NK-92 treated with Interleukin-12 subunit alpha and Interleukin-12 subunit beta, amount 100 ng/mL, for 24 hours (cell line): ENCODE measurements around the gene ELN.
"Not testable (repeated sequence)": the region's sequence is repeated elsewhere in the genome, so short reads cannot be mapped to it uniquely, and the experiment has no call there.

Experiments used
- DNase-seq: peaks from one replicate; lab custom pipeline; 2025; lab: John Stamatoyannopoulos, UW

Gene ELN

DNA sequence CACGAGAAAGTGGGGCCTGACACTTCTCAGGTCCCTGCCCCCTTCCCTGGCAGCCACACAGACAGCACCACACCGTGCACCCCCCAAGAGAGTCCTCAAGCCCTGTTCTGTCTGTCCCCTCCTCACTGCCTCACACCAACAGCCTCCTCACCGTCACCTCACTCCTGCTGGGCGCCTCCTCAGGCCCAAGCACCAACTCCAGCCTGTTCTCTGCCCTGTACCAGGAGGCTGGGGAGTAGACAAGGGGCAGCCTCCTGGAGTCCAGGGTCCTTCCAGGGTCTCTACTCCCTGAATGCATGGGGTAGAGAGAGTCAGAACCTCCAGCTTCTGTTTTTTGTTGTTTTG is 26.9 kb upstream of the ELN start:
- no peak for DNase-seq

DNA sequence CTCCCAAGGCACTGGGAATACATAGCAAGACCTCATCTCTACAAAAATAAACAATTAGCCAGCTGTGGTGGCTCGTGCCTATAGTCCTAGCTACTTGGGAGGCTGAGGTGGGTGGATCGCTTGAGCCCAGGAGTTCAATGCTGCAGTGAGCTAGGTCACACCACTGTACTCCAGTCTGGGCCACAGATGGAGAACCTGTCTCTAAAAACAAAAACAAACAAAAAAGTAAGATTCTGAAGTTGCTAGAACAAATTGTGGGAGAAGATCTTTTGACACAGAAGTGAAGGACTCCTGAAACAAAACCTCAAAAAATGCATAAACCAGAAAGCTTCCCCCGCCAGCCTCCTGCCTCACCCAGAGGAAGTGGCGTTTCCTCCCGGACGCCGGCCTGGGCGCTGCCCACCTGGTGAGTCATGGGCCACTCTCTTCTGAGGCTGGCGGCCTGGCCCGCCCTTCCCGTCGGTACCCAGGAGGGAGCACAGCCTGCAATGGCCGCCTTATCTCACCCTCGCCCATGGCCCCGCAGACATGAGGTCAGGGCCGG is 25.4 kb upstream of the ELN start:
- peak; percentile 43 for DNase-seq

DNA sequence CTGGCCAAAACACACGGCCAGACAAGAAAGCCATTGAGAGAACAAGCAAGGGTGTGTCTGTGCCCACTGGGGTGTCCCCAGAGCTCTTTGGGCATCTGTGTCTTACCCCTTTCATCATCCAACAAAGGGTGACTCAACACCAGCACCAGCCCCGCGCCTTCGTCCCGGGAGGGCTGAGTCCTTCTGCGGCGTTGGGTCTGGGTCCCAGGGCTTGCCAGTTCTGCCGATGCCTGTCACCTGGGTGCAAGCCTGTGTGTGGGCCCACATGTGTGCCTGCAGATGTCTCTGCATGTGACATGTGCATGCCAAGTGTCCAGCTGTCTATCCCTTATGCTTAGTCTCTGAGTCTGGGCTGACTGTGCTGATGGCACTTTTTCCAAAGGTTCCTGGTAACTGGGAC is 24.4 kb upstream of the ELN start:
- DNase-seq: no peak

DNA sequence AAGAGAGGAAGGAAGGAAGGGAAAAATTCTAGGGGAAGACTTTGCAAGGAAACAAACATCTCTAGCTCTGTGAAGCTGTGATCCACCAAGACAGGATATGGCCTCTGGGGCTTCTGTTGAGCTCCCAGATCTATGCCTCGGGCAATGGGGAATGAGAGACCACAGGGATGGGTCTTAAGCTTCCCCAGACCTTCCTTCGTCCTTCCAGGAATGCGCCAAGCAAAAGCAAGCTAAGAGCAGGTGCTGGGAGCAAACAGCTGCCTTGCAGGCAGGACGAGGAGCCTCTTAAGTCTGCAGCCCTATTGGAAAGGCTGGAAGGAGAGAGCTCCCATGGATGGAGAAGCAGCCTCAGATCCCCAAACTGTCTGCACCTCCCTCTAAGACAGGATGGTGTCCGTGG is 21.9 kb upstream of the ELN start:
- DNase-seq: no peak

DNA sequence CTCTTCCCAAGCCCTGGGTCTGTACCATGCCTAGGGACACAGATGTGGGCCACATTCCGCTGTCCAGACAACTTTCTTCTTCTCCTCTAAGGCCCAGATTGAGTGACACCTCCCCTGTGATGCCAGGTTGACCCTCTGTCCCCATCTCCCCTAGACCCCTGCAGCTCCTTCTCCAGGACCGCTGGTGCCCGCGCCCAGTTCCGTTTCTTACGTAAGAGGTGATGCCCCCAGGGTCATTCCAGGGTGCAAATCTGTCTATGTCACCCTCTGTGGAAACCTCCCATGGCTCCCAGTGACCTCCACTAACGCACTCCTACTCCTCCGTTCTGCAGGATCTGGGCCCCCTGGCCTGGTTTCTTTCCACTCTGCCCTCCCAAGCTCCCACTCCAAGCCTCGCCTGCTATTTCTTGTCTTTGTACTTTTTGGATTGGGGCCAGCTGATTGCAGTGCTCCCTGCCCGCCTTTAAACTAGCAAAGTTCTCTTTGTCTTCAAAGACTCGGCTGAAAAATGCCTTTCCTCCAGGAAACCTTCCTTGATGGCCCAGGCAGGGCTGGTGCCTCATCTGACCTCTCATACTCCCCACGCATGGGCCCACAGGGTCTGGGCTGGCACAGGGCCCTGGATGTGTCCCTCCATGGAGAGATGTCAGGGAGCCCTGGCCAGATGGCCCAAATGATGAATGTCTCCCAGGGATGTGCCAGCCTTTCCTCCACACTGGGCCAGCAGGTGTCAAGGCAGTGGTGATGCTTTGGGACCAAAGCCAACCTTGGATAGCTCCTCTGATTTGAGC is 21.3 kb upstream of the ELN start:
- DNase-seq: no peak

DNA sequence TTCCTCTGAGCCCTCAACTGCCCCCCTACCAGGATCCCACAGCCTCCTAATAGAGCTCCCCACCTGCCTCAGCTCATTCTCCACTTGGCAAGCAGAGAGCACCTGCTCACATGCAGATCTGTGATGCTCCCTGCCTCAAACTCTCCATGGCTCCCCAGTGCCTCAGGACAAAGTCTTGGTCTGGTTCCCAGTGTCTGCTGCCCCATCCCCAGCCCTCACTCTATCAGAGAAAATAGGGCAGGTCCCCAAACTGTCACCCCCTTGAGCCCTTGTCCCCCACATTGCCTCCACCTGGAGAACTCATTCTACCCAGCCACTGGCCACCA is 20.8 kb upstream of the ELN start:
- DNase-seq: no peak

DNA sequence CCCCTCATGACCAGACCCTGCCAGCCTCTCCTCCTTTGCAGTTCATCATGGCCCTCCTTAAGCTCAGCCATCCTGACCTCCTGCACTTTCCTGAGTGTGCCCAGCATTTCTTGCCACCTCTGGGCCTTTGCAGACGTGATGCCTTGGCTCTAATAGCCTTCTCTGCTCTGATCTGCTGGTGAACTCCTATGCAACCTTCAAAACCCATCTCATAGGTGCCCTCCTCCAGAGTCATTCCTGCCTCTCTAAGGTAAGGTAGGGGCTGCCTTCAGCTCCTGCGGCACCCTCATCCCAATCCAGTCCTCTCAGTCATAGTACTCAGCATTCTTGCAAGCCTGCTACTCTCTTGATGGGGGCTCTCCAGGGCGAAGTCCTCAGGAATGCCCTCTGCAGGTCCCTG is 19.3 kb upstream of the ELN start:
- DNase-seq: no peak

DNA sequence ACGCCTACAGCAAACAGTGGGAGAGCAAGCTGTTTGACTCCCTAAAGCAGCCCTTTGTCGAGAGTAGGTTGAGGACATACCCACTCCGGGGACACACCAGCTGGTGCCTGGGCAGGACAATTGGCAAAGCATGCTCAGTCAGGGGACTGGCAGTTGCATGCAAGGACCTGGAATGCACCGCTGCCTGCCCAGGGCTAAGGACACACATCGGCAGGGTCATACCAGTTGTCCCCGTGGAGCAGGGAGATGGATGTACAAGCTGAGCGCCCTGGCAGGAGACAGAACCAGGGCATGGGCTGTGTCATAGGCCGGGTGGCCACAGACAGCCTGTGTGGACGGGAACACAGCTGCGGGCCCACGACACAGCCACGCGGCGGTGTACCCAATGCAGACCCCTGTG is 18.3 kb upstream of the ELN start:
- DNase-seq: no peak

DNA sequence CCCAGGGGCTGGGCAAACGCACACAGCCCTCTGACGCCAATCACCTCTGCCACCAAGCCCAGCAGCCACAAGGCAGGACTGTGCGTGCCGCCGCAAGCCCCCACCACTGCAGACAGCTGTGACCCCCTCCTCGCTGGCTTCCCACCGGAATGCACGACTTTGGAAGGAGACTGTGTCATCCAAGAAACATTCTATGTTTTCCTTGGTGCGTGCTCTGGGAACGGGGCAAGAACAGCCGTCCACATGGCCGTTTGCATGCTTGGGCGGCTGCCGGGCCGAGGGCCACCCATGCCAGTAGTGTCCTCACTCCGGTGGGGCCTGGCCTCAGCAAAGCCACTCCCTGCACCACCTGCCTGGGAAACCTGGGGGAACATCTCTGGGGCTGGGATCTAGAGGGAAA is 17.6 kb upstream of the ELN start:
- no peak for DNase-seq

DNA sequence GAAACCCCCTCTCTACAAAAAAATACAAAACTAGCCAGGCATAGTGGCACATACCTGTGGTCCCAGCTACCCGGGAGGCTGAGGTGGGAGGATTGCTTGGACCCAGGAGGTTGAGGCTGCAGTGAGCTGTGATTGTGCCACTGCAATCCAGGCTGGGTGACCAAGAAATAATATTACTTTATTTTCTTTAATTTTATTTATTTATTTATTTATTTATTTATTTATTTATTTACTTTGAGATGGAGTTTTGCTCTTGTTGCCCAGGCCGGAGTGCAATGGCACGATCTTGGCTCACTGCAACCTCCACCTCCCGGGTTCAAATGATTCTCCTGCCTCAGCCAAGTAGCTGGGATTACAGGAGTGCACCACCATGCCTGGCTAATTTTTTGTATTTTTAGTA is 16.6 kb upstream of the ELN start:
- not testable (repeated sequence) for DNase-seq

DNA sequence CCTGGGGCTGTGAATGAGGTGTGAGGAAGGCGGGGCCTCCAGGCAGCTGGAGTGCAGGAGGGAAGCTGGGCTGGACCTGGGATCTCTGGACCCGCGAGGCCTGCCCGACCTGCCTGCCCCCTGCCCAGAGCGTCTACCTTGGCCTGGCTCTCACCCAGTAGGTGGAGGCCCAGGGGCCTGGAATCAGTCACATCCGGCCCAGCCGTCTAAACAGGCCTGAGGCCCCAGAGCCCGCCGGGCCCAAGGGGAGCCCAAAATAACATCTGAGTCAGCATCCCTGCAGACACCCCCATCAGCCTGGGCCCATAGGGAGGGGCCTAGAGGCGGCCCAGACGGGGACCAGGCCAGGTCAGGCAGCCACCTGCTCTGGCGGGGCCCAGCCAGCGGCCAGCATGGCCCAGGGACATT is 15.1 kb upstream of the ELN start:
- DNase-seq: no peak

DNA sequence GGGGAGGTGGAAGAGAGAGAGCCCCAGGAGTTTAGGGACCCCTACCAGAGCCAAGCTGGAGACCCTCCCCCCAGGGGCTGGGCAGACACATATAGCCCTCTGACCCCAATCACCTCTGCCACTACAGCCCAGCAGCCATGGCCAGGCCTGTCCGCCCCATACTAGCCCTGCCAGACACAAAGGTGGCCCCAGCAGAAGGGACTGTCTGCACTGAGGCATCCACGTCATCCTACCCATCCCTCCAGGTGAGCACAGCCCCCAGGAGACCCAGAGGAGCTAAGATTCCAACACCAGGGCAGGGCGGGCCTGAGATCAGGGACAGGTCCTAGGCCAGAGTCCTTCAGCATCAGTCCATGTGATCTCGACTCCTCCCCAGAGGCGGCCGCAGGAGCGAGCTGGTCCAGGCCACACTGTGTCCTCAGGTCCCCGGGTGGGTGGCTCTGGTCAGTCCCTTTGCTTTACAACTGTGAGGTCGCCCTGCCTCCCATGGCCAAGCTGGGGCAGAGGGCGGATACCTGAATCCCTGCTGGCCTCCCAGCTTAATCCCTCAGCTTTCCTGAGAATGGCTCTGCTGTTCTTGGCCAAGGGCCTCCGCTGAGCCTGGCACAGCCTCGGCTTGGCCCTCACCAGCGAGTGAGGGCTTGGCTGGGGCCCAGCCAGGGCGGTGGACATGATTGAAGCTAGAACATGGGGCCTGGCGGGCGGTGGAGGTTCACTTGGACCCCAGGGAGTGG is 14.3 kb upstream of the ELN start:
- DNase-seq: no peak

DNA sequence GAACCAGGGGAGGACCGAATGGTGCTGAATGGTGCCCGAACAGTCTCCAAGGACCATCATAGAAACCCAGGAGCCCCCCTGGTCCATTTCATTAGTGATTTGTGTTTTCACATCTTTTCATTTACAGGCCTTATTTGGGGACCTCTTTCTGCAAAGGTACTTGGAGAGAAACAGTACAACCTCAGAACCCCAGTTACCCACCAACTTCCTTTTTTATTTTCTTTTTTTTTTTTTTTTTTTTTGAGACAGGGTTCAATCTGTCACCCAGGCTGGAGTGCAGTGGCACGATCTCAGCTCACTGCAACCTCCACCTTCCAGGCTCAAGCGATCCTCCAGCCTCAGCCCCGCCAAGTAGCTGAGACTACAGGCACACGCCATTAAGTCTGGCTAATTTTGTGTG is 13.0 kb upstream of the ELN start:
- no peak for DNase-seq

DNA sequence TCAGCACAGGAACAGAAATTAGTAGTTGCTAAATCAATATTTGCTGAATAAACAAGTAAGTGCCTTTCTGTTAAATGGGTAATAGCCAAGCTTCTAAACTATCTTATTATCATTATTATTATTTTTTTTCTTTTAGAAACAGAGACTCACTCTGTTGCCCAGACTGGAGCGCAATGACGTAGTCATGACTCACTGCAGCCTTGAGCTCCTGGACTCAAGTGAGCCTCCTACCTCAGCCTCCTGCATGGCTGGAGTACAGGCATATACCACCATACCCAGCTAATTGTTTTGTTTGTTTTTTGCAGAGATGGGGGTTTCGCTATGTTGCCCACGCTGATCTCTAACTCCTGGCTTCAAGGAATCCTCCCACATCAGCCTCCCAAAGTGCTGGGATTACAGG is 12.3 kb upstream of the ELN start:
- DNase-seq: no peak

DNA sequence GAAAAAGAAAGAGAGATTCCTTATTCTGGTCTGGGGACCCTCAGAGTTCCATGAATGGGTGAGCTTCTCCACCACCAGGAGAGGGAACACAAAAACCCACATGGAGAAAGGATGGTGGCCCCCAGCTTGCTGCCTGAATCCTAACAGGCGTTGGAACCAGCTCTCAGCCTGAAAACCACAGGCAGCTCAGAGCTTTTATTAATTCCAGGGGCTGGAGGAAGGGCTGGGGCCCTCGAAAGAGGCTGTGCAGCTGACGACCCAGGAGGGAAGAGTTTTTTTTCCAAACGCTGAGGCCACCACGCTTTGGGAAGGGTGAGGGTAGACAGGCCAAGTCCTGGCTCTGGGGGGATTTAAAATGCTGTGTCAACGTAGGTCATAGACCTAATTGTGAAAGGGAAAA is 10.8 kb upstream of the ELN start:
- no peak for DNase-seq

DNA sequence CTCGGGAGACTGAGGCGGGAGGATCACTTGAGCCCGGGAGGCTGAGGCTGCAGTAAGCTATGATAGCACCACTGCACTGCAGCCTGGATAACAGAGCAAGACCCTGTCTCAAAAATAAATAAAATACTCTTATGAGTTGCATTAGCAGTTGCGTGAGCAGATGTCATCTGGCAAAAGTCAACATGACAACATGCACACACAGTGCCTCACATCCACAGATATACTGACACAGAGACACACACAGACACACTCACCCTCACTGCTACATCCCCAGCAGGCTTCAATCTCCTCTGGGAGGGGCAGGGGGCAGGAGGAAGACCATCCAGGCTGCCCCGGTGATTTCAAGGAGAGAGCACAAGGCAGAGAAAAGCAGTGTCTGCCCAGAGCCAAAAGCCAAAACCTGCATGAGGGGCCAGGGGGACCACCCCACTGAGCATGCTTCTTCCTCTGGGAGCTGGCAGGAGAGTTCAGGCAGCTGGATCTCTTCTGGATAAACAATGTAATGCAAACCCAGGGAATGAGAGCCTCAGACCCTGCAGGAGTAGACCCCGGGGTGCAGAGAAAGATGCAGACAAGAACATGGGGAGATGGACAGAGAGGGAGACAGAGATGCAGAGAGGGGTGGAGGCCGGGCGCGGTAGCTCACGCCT is 9.6 kb upstream of the ELN start:
- DNase-seq: no peak

DNA sequence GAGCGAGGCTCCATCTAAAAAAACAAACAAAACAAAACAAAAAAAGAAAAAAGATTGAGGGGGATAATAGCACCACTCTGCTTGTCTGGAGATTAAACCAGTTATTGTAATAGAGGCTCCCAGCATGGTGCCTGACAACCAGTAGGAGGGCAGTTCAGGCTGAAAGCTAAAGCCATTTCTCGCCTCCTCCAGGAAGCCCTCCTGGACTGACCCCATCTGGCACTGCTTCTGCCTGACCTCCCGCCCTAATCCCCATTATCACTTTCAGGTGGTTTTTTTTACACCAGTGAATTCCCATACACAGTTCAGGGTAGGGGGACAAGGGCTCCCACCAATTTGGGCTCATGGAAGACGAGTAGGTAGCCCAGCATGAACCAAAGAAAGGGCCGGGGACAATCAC is 8.8 kb upstream of the ELN start:
- DNase-seq: no peak

DNA sequence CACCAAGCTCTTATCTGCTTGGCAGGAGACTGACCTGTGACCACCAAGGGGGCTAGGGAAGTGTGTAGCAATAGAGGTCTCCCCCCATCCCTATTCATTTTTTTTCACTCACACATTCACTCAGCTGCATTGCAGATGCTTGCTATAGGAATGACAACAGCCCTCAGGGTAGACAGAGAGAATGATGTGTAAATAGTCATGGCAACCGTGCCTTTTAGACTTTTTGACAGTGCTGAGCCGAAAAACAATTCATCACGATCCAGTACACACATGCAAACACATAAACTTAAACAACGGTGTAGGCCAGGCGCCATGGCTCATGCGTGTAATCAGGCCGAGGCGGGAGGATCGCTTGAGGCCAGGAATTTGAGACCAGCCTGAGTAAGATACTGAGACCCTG is 7.6 kb upstream of the ELN start:
- no peak for DNase-seq

DNA sequence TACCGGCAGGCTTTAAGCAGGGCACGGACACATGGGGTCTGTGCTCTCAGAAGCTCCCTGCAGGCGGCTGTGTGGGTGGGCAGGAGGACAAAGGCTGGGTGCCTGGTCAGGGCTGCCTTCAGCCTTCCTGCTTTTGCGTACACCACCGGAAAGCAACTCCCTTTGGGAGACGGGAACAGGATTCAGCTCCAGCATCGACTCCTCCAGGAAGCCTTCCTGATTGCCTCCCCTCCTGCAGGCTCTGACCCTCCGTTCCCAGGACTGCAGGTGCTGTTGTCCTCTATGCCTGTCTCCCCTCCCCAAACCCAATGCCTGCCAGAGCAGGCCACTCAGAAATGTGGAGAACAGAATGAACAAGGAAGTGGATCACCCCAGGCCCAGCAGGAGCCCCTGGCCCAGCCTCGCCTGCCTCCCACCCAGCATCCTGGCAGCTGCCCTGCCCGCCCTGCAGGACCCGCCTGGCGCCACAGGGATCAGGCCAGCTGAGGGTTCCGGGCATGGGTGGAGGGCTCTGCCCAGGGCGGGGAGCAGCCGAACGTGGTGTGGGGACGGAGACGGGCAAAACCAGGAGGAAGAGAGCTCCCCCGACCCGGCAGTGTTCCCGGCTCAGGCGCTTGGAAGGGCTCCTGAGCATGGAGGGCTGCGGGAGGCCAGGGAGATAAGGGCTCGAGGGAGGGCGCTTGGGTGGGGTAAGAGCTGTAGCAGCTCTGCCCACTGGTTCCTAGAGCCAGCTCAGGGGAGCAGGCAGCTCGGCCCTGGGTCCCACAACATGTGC is 6.2 kb upstream of the ELN start:
- DNase-seq: no peak

DNA sequence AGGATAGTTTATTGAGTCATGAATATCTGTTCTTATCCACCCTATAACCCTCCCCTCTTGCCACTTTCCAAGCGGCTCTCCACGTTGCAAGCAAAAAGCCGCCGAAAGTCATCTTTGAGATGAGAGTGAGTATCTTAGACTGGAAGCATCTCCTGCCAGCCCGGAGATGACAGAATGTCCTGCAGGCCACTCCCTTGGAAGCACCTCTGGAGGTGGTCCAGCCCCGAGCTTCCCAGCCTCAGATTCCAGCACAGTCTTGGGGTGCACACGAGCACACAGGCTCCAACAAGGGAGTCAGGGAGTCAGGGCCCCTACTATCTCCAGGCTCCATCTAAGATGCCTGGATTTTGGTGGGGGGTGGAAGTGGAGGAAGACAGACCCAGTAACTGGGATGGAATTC is 5.5 kb upstream of the ELN start:
- no peak for DNase-seq

DNA sequence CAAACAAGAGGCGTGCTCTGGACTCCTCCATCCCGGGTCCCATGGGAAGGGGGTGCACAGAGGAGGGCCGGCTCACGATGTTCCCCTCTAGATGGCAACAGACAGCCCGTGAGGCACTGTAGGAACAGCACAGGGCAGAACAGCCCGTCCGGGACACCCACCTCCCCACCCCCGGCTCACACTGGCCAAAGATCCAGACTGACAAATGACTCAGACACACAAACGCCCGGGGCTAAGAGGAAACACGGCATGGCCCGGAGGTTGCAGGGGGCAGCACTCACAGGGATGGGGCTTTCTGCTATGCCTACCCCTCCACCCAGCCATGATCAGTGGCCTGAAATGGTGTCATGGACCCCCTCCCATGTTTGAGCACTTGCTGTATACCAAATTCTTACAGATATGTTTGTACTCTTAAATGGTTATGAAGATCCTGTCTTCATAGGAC is 4.9 kb upstream of the ELN start:
- no peak for DNase-seq

DNA sequence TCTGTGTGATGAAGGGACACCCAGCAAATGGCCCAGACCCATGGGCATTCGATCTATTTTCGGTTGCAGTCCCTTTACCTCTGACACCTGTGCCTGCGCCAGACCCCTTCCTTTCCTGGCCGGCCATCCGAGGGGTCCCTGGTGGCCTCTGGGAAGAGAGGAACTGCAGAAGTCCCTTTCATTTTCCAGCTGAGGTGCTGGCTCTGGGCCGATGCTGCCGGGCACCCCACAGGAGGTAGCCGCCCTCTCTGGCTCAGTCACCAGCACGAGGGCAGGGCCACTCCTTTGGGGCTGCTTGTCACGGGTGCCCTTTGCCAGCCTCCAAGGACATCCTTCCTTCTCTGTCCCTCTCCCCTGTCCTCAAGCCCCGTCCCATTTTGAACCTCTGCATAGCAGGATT is 4.2 kb upstream of the ELN start:
- DNase-seq: no peak

DNA sequence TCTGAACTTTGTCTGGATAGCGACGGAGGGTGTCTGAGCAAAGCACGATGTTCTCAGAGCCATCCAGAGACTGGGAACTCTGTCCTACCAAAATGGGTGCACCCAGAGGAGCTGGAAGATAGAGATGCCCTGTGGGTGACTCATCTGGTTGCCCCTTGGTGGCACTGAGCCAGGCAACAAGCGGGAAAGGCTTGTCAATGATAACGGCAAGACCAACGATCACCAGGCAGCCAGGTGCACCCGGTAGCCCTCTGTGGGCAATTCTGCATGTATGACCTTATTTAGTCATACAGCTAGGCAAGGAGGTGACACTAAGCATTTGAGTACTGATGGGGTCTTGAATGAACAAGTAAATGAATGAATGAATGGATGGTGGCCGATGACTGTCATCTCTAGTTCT is 2.8 kb upstream of the ELN start:
- DNase-seq: no peak
